ENCODE data around the gene SIL1.
A peak's percentile ranks its signal among the peaks of the same experiment; 100 is the strongest.

The SIL1 gene

GRCh38 chr5:138951986-138952735 is 246.0 kb downstream of the SIL1 start:
- no peak for DNase-seq

GRCh38 chr5:138951091-138951985 is 246.8 kb downstream of the SIL1 start:
- no peak for DNase-seq

DNA sequence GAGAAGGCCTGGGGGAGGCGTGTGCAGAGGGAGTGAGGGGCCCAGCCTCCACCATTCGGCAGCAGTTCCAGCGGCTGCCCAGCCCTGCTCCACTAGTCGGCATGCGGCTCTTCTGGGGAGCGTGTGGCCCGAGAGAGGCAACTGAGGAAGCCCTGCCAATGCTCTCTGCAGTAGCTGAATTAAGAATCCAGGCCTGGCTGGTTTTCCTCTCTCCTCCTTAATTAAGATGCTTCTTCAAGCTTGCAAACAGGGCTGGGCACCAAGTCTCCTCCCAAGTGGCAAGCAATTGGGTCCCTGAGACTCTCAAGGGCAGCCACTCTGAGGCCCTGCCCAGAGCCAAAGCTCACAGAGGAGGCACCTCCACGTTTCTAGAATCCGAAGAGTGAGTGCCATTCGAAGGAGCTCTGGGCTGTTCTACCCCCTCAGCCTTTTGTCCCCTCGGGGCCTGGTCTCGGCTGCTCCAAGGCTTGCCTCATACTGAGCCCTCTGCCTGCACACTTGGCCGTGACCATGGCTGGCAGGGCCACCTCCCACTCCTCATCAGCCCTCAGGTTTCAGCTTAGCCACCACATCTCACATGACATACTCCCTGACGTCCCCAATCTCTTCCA is 247.6 kb downstream of the SIL1 start:
- no peak for DNase-seq

DNA sequence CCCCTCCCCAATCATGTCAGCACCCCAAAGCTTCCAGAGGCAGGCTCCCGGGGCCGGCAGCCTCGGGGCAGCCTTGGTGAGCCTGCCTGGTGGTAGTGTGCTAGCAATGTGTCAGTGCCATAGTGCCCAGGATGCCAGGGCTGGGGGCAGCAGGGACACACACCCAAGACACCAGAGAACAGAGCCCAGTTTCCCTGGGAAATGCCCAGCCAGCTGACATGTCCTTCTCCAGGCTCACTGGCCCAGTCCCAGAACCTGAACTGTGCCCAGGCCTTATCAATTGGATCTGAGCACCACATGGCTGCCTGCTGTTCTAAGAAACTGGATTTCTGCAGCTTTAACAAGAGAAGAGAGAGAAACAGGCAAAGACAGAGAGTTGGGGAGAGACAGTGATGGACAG is 248.2 kb downstream of the SIL1 start:
- DNase-seq: no peak

GRCh38 chr5:138949223-138949574 is 249.0 kb downstream of the SIL1 start:
- no peak for DNase-seq

DNA sequence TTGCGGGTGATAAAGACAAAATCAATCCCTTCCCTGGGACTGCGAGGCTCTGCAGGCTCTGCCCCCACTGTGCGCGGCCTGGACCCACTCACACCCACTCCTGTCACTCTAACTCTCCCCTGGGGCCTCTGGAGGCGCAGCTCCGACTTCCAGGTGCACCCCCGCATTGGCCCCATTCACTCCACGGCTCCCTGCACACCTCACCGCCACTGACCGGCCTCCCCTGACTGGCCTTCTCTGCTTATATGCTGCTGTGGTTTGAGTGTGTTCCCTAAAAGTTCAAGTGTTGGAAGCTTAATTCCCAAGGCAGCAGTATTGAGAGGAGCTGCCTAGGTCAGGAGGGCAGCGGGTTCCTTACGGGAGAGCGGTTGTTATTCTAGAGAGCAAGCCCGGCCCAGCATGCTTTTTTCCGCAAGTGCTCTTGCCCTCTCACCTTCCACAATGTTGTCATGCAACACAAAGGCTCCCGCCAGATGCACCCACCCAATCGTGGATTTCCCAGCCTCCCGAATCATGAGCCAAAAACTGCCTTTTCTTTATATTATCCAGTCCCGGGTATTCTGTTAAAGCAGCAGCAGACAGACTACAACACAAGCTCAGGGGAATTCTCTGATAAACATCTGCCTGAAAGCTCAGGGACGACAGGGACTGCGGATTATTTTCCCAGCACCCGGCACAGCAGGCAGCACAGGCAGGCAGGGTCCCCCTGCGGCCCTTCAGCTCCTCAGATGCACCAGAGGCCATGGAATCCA is 249.5 kb downstream of the SIL1 start:
- DNase-seq: no peak

DNA sequence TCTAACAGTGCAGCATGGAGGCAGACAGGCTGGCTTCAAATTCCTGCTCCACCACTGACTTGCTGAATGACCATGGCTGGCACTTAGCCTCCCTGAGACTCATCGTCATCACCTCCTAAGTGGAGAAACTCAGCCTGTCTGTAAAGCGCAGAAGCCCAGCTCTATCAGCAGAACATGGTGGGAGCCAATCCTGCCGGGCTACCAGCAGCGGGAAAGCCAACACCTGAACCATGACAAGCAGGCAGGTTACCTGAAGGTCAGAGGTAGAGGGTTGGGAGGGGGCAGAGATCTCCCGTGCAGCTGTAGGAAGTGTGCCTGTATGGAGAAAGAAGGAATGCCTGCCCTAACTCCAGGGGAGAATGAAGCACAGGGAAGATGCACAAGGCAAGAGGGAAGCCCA is 250.4 kb downstream of the SIL1 start:
- no peak for DNase-seq

DNA sequence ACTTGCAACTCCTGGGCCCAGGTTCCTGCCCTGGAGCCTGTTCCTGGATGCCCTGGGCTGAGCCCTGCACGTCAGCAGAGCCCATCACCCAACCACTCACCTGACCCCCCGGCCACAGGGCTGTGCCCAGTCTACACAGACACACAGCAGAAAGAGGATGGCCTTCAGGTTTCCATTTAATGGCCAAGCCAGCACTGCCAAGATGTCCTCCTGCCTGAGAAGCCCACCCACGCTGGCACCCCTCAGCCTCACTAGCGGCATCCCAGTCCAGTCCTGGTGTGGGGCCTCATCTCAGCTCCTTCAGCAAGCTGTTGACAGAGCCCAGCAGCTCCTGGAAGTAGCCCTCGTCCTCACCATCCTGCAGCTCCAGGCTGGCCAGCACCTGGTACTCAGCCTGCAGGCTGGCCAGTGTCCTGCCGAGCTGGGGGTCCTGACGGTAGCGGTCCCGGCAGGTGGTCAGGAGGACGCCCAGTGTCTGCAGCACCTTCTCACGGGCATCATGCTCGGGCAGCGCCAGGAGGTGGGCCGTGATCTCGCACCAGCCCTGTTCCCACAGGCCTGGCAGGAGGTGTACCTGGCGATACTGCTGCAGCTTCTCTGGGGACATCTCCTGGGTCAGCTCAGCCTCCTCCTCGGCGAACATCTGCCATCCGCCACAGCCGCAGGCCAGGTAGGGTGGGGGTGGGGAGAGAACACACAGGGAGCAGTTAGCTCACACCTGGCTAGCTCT is 251.2 kb downstream of the SIL1 start:
- no peak for DNase-seq

GRCh38 chr5:138946241-138946623 is 251.9 kb downstream of the SIL1 start:
- DNase-seq: no peak

- DNase-seq: no peak
These were observed 252.5 kb downstream of the SIL1 start for GRCh38 chr5:138945421-138946240.

DNA sequence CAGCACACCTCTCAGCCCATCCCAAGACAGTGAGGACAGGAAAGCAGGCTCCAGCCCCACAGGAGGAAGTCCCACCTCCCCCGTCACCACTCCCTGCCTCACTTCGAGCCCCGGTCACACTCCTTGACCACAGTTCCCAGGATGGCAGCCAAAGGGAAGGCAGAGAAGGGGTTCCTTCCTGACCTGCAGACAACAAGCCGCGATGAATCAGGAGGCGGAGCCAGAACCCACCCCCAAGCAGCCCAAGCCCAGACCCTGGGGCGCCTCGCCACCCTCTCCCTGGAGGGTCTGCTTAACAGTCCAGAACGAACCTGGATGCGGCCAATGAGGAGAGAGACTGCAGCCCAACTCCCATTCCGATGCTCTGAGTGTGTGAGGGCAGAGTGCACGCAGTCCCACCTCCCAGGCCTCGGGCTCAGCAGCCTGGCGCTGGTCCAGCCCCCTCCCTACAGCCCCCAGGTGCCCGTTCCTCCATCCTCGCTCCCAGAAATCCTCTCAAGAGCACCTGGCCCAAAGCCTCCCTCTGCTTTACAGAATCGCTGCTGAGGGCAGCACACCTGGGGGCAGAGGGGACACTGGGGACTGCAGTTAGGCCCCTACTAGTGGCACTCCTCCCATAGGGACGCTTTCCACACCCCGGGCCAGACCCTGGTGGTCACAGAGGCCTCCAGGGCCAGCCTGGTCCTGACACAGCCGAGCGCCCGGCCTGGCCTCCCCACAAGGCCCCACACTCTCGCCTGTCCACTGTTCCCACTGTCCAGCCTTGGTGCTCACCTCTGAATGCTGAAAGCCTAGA is 253.4 kb downstream of the SIL1 start:
- DNase-seq: peak; percentile 79

GRCh38 chr5:138943599-138944173 is 254.5 kb downstream of the SIL1 start:
- DNase-seq: no peak

DNA sequence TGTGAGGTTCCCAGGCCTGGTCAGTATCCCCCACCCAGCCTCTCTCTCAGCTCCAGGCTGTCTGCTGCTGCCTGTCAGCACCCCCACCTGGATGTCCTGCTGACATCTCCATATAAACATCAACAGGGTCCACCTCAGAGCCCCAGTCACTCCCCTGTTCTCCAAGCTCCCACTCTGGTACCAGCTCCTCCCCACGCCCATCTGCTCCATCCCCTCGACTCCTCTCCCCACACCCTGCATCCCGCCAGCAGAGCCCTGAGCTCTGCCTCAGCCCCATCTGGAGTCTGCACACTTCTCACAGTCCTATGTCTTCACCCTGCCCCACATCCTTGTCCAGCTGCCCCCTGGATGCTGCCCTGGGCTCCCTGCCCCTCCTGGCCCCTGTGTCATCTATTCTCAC is 255.3 kb downstream of the SIL1 start:
- no peak for DNase-seq

DNA sequence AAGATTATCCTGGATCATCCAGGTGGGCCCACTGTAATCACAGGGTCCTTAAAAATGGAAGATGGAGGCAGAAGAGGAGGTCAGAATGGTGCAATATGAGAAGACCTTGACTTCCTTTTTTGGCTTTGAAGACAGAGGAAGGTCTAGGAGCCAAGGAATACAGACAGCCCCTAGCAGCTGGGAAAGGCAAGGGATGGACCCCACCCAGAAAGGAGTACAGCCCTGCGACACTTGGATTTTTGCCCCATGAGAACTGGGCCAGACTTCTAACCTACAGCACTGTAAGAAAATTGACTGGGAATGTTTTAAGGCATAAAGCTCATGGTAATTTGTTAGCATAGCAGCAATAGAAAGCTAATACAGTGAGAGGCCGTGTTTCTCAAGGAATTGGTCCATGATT is 256.1 kb downstream of the SIL1 start:
- DNase-seq: no peak

DNA sequence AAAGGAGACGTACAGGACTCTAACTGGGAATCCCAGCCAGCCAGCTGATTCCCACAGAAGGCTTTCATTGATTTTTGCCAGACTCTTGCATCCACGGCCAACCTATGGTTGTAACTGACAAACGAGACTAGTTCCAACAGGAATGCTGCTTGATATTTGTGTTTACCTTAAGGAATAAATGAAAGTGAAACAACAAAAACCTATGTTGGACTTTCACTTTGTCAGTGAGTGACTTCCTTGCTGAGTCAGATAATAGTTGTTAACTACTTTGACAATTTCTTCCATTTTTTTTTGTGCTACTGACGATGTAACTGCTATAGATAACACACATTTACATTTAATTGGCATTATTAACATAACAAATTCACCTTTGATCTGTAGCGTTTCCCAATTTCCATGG is 259.6 kb downstream of the SIL1 start:
- DNase-seq: no peak

- no peak for DNase-seq
These were observed 260.5 kb downstream of the SIL1 start for GRCh38 chr5:138937392-138938387.

DNA sequence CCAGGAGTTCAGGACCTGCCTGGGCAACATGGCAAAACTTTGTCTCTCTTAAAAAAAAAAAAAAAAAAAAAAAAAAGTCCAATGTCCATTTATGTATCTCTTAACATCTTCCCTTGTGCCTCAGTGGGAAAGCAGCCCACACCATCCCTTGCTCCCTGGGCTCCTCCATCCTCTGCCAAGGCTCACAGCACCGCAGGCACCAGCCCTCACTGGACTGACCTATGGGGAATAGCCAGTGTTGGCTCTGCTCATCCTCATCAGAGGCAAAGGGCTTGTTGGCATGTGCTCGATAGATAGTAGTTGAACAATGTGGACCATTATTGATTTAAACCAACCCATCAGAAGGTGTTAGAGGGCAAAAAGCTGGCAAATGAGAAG is 261.2 kb downstream of the SIL1 start:
- no peak for DNase-seq

DNA sequence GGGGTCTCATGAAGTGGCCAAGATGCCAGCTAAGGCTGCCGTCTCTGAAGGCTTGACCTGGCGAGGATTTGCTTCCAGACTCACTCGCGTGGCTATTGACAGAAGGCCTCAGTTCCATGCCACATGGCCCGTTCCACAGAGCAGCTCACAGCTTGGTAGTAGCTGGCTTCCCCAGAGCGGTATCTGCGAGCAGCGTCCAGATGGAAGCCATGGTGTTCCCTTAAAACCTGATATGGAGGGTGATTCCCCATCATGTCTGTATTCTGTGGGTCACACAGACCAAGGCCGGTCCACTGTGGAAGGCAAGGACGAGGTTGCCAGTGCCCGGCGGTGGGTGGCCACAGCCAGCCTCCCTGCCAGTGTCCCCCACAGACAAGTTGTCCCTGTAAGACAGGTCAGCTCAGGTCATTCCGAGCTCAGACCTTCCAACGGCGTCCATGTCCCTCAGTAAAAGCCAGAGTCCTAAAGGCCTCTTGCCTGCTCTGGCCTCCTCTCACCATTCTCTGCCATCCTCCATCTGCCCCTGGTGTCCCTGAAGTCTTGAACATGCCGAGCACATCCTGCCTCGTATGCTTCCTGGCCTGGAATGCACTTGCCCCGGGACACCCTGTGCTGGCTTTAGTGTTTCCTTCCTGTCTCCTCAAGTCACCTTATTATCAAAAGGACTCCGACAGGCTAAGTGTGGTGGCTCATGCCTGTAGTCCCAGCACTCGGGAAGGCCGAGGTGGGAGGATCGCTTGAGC is 261.8 kb downstream of the SIL1 start:
- no peak for DNase-seq
